Activated CD4-positive, alpha-beta T cell treated with anti-CD3 and anti-CD28 coated beads, Interleukin-10, Interleukin-2, amounts not matched to agents 100 ng/mL and 50 ng/mL, durations not matched to agents 16 hours and 8 hours (primary cell): ENCODE results near the gene NEMF.
A peak's percentile ranks its signal among the peaks of the same experiment; 100 is the strongest.
"Not testable (repeated sequence)": the region's sequence is repeated elsewhere in the genome, so short reads cannot be mapped to it uniquely, and the experiment has no call there.

Source experiments
- DNase-seq: peaks from one replicate; pipeline ENCODE4 v3.0.0-alpha.2; 2020

NEMF gene

GRCh38 chr14:49816844-49817243 is 35.7 kb downstream of the NEMF start:
- DNase-seq: no peak

DNA sequence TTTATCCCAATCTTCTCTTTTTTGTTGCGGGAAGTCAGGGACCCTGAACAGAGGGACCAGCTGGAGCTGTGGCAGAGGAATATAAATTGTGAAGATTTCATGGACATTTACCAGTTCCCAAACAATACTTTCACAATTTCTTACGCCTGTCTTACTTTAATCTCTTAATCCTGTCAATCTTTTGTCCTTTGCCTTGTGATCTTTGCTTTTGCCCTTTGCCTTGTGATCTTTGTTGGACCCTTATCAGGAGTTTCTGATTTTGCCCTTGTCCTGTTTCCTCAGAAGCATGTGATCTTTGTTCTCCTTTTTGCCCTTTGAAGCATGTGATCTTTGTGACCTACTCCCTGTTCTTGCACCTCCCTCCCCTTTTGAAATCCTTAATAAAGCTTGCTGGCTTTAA is 36.5 kb downstream of the NEMF start:
- DNase-seq: not testable (repeated sequence)

DNA sequence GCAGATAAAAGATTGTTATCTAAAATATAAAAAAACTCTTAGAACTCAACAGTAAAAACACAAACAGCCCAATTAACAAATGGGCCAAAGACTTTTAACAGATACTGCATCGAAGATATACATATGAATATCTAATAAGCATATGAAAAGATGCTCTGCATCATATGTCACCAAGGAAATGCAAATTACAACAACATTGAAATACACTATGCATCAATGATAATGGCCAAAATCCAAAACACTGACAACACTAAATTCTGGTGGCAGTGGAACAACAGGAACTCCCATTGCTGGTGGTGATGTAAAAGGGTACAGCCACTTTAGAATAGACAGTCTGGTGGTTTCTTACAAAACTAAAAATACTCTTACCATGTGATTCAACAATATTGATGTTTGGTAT is 43.8 kb downstream of the NEMF start:
- no peak for DNase-seq

DNA sequence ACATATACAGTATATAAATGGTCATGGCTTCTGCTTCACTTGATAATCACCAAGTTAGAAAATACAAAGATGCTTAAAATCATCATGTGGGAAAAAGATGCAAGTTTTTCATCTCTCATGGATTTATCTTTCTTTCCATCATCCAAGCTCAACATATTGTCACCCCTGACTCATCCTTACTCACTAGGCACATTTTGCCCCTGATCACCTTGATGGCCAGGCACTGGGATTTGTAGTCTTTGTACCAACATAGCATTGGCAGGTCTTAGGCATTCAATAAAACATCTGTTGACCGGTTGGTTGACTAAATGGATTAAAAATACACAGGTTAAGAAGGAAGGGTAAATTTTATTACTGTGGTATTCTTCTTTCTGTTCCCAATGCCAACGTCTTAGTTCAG is 56.6 kb downstream of the NEMF start:
- no peak for DNase-seq

GRCh38 chr14:49792618-49793017 is 60.0 kb downstream of the NEMF start:
- no peak for DNase-seq

DNA sequence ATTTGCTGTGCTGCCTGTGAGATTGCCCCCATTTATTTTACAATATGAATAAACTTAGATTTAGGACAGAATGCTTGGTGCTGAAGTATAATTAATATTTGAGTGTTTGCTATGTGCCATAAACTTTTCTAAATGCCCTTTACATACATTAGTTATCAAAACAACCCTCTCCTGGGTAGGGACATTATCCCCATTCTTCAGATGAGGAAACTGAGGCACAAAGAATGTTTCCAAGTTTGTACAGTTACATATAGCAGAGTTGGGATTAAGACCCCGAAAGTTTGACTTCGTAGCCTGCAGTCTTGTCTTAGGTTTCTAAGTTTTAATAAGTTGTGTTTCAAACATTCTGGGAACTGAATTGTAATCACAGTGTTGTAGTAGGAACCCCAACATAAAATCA is 66.3 kb downstream of the NEMF start:
- no peak for DNase-seq

DNA sequence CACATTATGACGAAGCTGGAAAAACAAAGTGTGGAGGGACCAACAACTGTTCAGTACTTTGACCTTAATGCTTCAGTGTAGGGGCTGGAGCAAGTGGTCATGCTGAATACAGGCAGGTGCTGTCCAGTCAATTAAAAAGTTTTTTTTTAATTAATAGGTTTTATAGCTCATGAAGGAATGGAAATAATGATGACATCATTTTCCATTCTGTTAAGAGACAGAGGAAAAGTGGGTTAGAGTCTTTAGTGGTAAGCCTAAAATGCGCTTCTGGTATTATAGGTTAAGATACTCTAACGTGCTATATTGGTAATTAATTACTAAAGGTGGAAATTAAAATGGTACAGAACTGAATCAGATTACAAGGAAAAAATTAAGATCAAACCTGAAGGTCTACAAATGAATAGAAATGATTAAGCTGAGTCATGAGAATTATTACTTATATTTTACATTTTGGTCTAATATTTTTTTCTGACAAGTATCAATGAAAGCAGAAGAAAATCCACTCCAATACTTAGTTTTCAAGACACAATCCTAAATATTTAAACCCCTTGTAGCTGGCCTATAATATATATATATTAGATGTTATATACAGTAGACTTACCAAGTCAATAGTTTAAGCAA is 69.1 kb downstream of the NEMF start:
- DNase-seq: no peak

DNA sequence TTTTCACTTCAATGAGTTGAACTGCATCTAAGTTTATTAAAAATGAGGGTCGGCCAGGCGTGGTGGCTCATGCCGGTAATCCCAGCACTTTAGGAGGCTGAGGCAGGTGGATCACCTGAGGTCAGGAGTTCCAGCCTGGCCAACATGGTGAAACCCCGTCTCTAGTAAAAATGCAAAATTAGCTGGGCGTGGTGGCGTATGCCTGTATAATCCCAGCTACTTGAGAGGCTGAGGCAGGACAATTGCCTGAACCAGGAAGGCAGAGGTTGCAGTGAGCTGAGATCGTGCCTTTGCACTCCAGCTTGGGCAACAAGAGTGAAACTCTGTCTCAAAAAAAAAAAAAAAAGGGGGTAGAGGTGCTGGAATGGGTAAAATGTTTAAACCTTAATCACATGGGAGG is 71.5 kb downstream of the NEMF start:
- DNase-seq: not testable (repeated sequence)

- DNase-seq: no peak
These were observed 74.2 kb downstream of the NEMF start for GRCh38 chr14:49778421-49778820.

DNA sequence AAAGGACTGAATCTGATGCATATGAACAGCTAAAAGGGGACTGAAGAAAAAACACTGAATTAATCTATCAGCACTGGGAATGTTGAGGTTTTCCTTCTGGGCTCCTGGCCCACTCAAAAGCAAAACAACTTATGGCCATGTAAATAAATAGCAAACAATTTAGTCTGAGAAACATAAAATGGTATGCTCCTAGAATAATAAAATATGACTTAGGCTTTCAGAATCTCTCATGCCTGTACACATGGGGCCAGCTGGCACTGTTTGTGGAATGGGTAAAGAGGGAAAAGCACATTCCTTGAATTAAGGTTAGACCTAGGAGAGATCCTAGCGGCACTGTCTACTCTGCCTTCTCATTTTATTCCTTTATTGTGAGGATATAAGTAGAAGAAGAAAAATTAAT is 78.5 kb downstream of the NEMF start:
- DNase-seq: no peak

- not testable (repeated sequence) for DNase-seq
These were observed 80.9 kb downstream of the NEMF start for GRCh38 chr14:49771691-49772090.

DNA sequence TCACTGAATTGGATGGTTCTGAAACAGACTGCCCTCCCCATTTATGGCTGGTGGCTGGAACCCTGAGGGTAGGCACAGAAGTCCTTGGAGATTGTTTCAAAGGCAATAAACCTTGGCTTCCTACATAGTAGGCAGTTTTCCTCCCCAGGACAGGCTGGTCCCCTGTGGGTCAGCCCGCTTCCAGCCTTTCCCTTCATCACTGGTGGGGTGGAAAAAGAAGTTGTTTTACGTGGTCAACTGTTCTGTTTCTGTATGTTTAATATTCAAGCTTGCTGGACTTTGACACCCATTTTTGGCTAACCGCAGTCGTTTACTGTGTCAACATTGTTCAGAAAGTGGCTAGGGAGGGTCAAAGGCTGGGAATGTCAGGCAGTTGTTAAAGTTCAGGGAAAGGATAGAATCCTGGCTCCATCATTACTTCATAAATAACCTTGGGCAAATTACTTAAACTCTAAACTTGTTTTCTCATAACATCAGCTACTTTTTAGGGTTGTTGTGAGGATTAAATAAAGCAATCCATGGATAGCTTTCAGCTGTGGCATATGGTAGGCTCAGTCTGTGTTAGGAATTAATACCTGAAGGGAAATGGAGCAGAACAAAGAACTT is 82.3 kb downstream of the NEMF start:
- DNase-seq: no peak

- DNase-seq: no peak
These were observed 82.9 kb downstream of the NEMF start for GRCh38 chr14:49769581-49770211.

- DNase-seq: peak; percentile 2
These were observed 83.4 kb downstream of the NEMF start for GRCh38 chr14:49769171-49769570.

DNA sequence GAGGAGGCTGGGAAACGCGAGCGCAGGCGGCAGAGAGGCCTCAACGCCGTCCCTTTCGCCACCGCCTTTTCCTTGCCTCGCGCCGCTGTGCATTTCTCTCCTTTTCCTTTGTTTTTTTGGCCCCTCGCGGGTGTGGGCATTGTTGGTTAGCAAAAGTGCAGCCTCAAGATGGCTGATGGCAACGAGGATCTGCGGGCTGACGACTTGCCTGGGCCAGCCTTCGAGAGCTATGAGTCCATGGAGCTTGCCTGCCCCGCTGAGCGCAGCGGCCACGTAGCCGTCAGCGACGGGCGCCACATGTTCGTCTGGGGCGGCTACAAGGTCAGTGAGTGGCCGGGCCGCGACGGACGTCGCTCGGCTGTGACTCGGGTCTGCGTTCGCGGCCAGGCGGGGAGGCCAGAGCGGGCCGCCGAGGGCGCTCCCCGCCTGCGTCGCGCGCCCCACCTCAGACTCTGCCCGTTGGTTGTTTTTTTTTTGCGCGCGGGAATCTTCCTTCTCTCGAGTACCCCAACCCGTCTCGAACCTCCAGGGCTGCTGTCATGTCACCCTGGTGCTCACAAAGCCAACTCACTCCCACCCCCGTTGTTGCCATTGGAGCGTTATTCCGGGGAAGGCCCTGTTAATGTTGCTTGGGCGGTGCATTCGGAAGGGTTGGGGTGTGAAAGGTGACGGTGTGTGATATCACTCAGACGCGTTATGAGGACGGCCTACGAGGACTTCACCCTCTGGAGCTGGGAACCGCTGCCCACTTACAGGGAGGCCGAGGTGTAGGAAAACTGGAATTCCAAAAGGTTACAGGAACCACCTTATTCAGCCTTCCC is 84.1 kb downstream of the NEMF start:
- peak; percentile 82 for DNase-seq

- DNase-seq: peak; percentile 93
These were observed 84.9 kb downstream of the NEMF start, which contains the start of gene KLHDC2 for GRCh38 chr14:49767571-49768300. Gene KLHDC2, plus strand, starts transcription at chr14:49768153. Its CDS starts 316 bp downstream, at chr14:49768469.

- no peak for DNase-seq
These were observed 85.4 kb downstream of the NEMF start for GRCh38 chr14:49767270-49767570.

DNA sequence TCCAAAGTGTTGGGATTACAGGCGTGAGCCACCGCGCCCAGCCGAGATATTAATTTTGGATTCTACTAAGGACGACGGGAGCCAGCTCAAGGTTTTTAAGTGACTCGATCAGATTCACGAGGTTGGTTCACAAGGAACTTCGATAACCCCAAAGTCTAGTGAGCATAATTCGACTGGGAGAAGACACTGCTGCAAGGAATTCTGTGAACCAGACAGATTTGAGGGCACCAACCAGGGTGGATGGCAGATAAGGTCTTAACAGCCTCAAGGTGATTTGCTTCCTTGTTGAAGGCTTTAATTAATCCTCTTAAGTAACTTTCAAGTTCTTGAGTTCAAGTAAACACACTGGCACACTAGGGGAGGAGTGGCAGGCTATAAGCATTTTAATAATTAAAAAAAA is 85.7 kb downstream of the NEMF start:
- no peak for DNase-seq

GRCh38 chr14:49761839-49762551 is 90.6 kb downstream of the NEMF start:
- DNase-seq: no peak

GRCh38 chr14:49755378-49755777 is 97.2 kb downstream of the NEMF start:
- DNase-seq: no peak

DNA sequence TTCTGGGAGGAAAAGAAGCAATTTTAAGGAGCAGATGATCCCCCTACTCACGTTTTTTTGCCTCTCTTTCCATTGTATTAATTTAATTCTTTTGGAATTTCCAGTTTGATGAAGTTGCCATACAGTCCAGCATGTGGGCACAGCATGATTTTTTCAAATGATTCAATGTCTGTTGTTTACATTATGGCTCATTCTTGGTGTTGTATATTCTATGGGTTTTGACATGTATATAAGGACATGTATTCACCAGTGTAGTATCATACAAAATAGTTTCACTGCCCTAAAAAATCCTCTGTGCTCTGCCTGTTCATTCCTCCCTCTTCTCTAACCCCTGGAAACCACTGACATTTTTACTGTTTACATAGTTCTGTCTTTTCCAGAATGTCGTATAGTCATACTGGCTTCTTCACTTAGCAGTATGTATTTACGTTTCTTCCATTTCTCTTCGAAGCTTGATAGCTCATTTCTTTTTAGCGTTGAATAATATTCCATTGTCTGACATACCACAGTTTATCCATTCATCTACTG is 98.0 kb downstream of the NEMF start:
- DNase-seq: no peak

GRCh38 chr14:49746476-49746875 is 106.1 kb downstream of the NEMF start:
- DNase-seq: not testable (repeated sequence)
